ENCODE results near the gene CD109.

GRCh38 chr6:73738367-73739028, 42.5 kb downstream of the CD109 start:
- no peak for TF ChIP-seq CTCF (IDR thresholded peaks at IDR 0.05)
- no peak for TF ChIP-seq POLR2A (IDR thresholded peaks at IDR 0.05)
